Nephron (organoid): ENCODE data around the gene VPS13D.

Experiments used
- H3K27ac Mint-ChIP-seq, 3 experiments: 2 replicates each; pipeline ENCODE4 v1.8.0; 2020; ENCODE audit warnings: mixed read lengths in 3 of 3, mild to moderate bottlenecking in 2 of 3, moderate library complexity in 1 of 3
- H3K27me3 Mint-ChIP-seq: 2 replicates; pipeline ENCODE4 v1.8.0; 2021; ENCODE audit warnings: low read depth, mild to moderate bottlenecking, moderate library complexity, mixed read lengths
- H3K36me3 Mint-ChIP-seq: 2 replicates; pipeline ENCODE4 v1.8.0; 2020; ENCODE audit warnings: low read depth, mixed read lengths
- H3K4me1 Mint-ChIP-seq: 2 replicates; pipeline ENCODE4 v1.8.0; 2020; ENCODE audit warnings: mixed read lengths
- H3K4me3 Mint-ChIP-seq, 3 experiments: 2 replicates each; pipeline ENCODE4 v1.8.0; 2020; ENCODE audit warnings: mild to moderate bottlenecking in 3 of 3, mixed read lengths in 3 of 3, moderate library complexity in 2 of 3
- H3K9me3 Mint-ChIP-seq: 2 replicates; pipeline ENCODE4 v1.8.0; 2020; ENCODE audit warnings: mixed read lengths
- CTCF ChIP-seq, 3 experiments: fragments of 200-600 bp; sonication (generic); IDR thresholded peaks; one replicate each; pipeline ENCODE4 v1.5.0; 2021; ENCODE audit warnings: antibody characterized with exemption in 3 of 3; ENCODE audit not compliant: unreplicated experiment in 3 of 3

The VPS13D gene

GRCh38 chr1:12369258-12369657, 139.4 kb downstream of the VPS13D start:
- Mint-ChIP-seq H3K4me1 (peaks cover 40% of the 10 kb centered on the region), H3K27me3 (no peaks in the 10 kb centered on the region), H3K9me3 (no peaks in the 10 kb centered on the region), H3K4me3 (no peak overlapping the region), H3K36me3 (peaks cover 60% of the 10 kb centered on the region), H3K27ac (peak overlapping the region; percentile 55 to 80 (median 56))
- no peak for TF ChIP-seq CTCF (IDR thresholded peaks at IDR 0.05; ENCODE audit: unreplicated experiment in 3 of 3)

GRCh38 chr1:12370333-12370975, 140.6 kb downstream of the VPS13D start:
- Mint-ChIP-seq H3K27me3 (no peaks in the 10 kb centered on the region), H3K9me3 (no peaks in the 10 kb centered on the region), H3K4me3 (no peak overlapping the region), H3K36me3 (peaks cover 55% of the 10 kb centered on the region), H3K4me1 (peaks cover 47% of the 10 kb centered on the region), H3K27ac (peak overlapping the region; percentile 55 to 89 (median 70))
- no peak for TF ChIP-seq CTCF (IDR thresholded peaks at IDR 0.05; ENCODE audit: unreplicated experiment in 3 of 3)

- Mint-ChIP-seq H3K9me3 (no peaks in the 10 kb centered on the region), H3K36me3 (peaks cover 56% of the 10 kb centered on the region), H3K4me3 (no peak overlapping the region), H3K4me1 (peaks cover 50% of the 10 kb centered on the region), H3K27me3 (no peaks in the 10 kb centered on the region), H3K27ac (peak overlapping the region; percentile 55 to 89 (median 70))
- no peak for TF ChIP-seq CTCF (IDR thresholded peaks at IDR 0.05; ENCODE audit: unreplicated experiment in 3 of 3)
Measured at GRCh38 chr1:12371053-12371452, 141.2 kb downstream of the VPS13D start.

- peaks cover 48% of the 10 kb centered on the region for H3K36me3 Mint-ChIP-seq
Measured at GRCh38 chr1:12372180-12372579, 142.3 kb downstream of the VPS13D start.

GRCh38 chr1:12372761-12373160, 142.9 kb downstream of the VPS13D start:
- Mint-ChIP-seq H3K36me3 (peaks cover 51% of the 10 kb centered on the region), H3K9me3 (no peaks in the 10 kb centered on the region), H3K4me1 (peaks cover 58% of the 10 kb centered on the region), H3K4me3 (no peak overlapping the region), H3K27ac (peak overlapping the region in 2 of 3 experiments; percentile 57 to 80), H3K27me3 (no peaks in the 10 kb centered on the region)
- TF ChIP-seq CTCF (IDR thresholded peaks at IDR 0.05; ENCODE audit: unreplicated experiment in 3 of 3) = no peak

More at GRCh38 chr1:12372180-12372579, 142.3 kb downstream of the VPS13D start:
- Mint-ChIP-seq H3K4me1 (peaks cover 58% of the 10 kb centered on the region), H3K9me3 (no peaks in the 10 kb centered on the region), H3K27me3 (no peaks in the 10 kb centered on the region), H3K27ac (peak overlapping the region in 2 of 3 experiments; percentile 57 to 80), H3K4me3 (no peak overlapping the region)
- TF ChIP-seq CTCF (IDR thresholded peaks at IDR 0.05; ENCODE audit: unreplicated experiment in 3 of 3) = no peak
